NB4 (cell line): ENCODE data around the gene SYTL2.

ENCODE experiments used
- MYC ChIP-seq: IDR thresholded peaks from 2 replicates; pipeline ENCODE4 v1.6.1; 2011; ENCODE audit warnings: low read depth, low read length
- POLR2A ChIP-seq: IDR thresholded peaks from 2 replicates; pipeline ENCODE4 v1.6.1; 2011; ENCODE audit warnings: mild to moderate bottlenecking; ENCODE audit not compliant: insufficient read length; ENCODE audit errors: extremely low read depth
- TF ChIP-seq, protein P1 (sequence below): IDR thresholded peaks from one replicate; pipeline ENCODE4 v1.5.1; 2012; ENCODE audit warnings: low read depth, low read length
- TF ChIP-seq, protein P2 (sequence below): IDR thresholded peaks from 2 replicates; pipeline ENCODE4 v1.6.1; 2011; ENCODE audit warnings: low read depth, low read length

DNA sequence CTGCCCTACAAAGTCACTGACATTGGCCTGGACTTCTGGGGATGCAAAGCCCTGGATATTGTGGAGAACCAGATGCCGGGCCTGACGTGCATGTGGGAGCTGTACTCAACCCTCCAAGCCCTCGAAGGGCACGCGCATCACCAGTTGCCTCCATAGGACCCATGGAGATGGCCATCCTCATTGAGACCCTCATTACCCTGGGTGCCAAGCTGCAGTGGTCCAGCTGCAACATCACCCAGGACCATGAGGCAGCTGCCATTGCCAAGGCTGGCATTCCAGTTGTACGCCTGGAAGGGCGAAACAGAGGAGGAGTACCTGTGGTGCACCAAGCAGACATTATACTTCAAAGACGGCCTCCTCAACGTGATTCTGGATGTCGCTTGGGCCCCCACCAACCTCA is 46.2 kb upstream of the SYTL2 start:
- TF ChIP-seq, protein P1, sequence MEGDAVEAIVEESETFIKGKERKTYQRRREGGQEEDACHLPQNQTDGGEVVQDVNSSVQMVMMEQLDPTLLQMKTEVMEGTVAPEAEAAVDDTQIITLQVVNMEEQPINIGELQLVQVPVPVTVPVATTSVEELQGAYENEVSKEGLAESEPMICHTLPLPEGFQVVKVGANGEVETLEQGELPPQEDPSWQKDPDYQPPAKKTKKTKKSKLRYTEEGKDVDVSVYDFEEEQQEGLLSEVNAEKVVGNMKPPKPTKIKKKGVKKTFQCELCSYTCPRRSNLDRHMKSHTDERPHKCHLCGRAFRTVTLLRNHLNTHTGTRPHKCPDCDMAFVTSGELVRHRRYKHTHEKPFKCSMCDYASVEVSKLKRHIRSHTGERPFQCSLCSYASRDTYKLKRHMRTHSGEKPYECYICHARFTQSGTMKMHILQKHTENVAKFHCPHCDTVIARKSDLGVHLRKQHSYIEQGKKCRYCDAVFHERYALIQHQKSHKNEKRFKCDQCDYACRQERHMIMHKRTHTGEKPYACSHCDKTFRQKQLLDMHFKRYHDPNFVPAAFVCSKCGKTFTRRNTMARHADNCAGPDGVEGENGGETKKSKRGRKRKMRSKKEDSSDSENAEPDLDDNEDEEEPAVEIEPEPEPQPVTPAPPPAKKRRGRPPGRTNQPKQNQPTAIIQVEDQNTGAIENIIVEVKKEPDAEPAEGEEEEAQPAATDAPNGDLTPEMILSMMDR, result no peak
- TF ChIP-seq POLR2A (no peak), MYC (no peak)
- TF ChIP-seq, protein P2, sequence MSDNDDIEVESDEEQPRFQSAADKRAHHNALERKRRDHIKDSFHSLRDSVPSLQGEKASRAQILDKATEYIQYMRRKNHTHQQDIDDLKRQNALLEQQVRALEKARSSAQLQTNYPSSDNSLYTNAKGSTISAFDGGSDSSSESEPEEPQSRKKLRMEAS, result no peak
